SK-MEL-5 (cell line): ENCODE results near the gene ADAM21. TPM values are rescaled to one million over a fixed set of nuclear protein-coding genes. Genes with fewer than 3 reads are reported as not detected.
"Not testable (repeated sequence)": the region's sequence is repeated elsewhere in the genome, so short reads cannot be mapped to it uniquely, and the experiment has no call there.

Experiments used
- DNase-seq: peaks from one replicate; pipeline ENCODE4 v3.0.0-alpha.2; 2016; ENCODE audit warnings: low read depth, low spot score
- in situ Hi-C: cut with HindIII; loops from 2 replicates; pipeline ENCODE4 v1.10.0; 2016; ENCODE audit warnings: low sequenced_read_pairs, high pct_unique_total_duplicates, low pct_unique_long_range_greater_than_20kb
- polyA plus RNA-seq, 2 experiments: library from polyadenylated mRNA; depleted of rRNA; stranded (reverse); fragments of >200 nt; gene quantifications; 2 replicates each; pipeline ENCODE4 v1.2.3, GENCODE V29; 2015
- total RNA-seq: library from RNA; depleted of rRNA; stranded (reverse); fragments of >200 nt; shearing (Covaris generic); gene quantifications from 2 replicates; pipeline ENCODE4 v1.2.3, GENCODE V29; 2014; rRNA removed

Gene ADAM21
- total RNA-seq: not detected in 2 replicates
- 0.11 TPM in 1 of 2 replicates, not detected in the other for polyA plus RNA-seq (2015; cell fraction: cytosol; rRNA removed)
- not detected in 2 replicates for polyA plus RNA-seq (2015; cell fraction: nucleus; rRNA removed)

DNA sequence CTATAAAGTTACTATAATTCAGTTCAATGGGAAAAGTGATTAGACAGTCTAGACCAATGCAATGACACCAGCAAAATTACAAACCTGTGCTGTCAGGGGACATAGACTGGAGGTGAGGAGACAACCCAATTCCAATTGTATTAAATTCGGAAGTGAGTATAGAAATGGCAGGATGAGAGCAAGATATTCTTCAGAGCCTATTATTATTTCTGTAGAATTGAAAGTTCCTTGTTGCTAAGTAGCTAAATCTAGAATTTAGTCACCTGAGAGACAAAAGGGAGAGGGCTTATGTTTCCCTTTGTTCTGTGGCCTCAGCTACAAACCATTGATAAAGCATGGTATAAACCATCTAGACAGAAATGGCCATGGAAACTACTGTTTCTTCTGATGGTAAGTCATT, at the start of gene ADAM21:
TSS of gene ADAM21 (plus strand) at position 301 of the 400 bp plus-strand sequence. CDS start 5,326 bp downstream, outside the sequence.
- DNase-seq: no peak
- in situ Hi-C loops: no loop called here

- in situ Hi-C loops: not testable (repeated sequence)
Observed at GRCh38 chr14:70403335-70403734, 48.6 kb upstream of the ADAM21 start.

DNA sequence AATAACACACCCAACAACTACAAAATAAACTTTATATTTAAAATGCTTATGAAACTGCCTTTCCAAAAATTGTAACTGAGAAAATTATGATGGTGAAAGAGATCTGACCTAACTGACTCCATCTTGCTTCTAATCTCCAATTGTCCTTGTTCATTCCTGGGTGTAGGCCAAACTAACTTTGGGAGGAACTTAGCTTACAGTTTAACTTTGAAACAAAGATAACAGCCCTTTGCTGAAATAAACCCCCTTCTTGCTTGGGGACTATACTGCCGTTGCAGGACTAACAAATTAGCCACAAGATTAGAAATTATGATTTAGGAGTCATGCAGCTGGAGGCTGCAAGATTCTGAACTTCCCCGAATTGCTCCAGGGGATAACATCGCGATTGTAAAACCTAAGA, 45.8 kb upstream of the ADAM21 start:
- DNase-seq, in situ Hi-C loops: not testable (repeated sequence)

More at GRCh38 chr14:70403335-70403734, 48.6 kb upstream of the ADAM21 start:
- peak; percentile 4 for DNase-seq

GRCh38 chr14:70407621-70408020, 44.4 kb upstream of the ADAM21 start:
- in situ Hi-C loops: no loop called here
- no peak for DNase-seq

DNA sequence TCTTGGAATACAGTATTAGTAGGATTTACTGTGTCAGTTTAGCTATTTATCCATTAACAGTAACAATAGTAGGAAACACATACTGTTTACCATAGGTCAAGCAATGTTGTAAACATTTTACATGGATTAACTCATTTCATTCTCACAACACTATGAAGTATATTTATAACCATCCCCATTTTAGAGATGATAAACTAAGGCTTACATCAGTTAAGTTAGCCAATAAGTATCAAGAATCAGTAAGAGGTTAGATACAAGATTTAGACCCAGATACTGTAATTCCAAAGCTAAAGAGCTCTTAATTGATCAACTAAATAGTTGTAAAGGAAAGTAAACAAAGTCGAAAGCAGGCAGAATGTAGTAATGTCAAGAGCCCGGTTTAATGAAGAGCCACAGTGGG, 36.2 kb upstream of the ADAM21 start:
- no peak for DNase-seq
- in situ Hi-C loops: no loop called here

GRCh38 chr14:70416338-70416724, 35.6 kb upstream of the ADAM21 start:
- in situ Hi-C loops: no loop called here
- DNase-seq: peak; percentile 17

- in situ Hi-C loops: no loop called here
- DNase-seq: peak; percentile 78
Observed at GRCh38 chr14:70416725-70417349, 35.1 kb upstream of the ADAM21 start, which contains the start of gene SYNJ2BP. TSS of gene SYNJ2BP (minus strand) at chr14:70417090. CDS start at chr14:70416963, 127 bp downstream.

GRCh38 chr14:70419270-70419931, 32.6 kb upstream of the ADAM21 start:
- DNase-seq, in situ Hi-C loops: not testable (repeated sequence)

- DNase-seq: no peak
- in situ Hi-C loops: no loop called here
Observed at GRCh38 chr14:70422538-70422937, 29.4 kb upstream of the ADAM21 start.

GRCh38 chr14:70425354-70425753, 26.6 kb upstream of the ADAM21 start:
- no peak for DNase-seq
- in situ Hi-C loops: no loop called here

DNA sequence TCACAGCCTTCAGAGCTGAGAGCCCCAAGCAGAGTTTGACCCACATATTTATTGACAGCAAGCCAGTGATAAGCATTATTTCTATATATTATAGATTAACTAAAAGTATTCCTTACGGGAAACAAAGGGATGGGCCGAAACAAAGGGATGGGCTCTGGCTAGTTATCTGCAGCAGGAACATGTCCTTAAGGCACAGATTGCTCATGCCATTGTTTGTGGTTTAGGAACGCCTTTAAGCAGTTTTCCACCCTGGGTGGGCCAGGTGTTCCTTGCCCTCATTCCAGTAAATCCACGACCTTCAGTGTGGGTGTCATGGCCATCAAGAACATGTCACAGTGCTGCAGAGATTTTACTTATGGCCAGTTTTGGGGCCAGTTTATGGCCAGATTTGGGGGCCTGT, 25.4 kb upstream of the ADAM21 start:
- DNase-seq: not testable (repeated sequence)

GRCh38 chr14:70436867-70437266, 15.1 kb upstream of the ADAM21 start:
- in situ Hi-C loops: no loop called here
- no peak for DNase-seq

More for the DNA sequence above, 25.4 kb upstream of the ADAM21 start:
- in situ Hi-C loops: not testable (repeated sequence)

DNA sequence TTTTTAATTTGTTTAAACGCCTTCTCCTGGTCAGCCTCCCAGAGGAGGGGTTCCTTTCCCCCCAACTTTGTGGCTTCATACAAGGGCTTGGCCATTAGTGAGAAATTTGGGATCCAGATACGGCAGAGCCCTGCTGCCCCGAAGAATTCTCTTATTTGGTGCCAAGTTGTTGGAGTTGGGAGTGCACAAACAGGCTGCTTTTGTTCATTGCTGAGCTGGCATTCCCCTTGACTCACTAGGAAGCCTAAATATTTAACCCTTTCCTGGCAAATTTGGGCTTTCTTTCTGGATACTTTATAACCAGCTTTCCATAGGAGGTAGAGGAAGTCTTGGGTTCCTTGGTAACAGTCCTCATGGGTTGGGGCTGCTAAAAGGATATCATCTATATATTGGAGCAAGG, 10.3 kb upstream of the ADAM21 start:
- in situ Hi-C loops: no loop called here
- DNase-seq: no peak

DNA sequence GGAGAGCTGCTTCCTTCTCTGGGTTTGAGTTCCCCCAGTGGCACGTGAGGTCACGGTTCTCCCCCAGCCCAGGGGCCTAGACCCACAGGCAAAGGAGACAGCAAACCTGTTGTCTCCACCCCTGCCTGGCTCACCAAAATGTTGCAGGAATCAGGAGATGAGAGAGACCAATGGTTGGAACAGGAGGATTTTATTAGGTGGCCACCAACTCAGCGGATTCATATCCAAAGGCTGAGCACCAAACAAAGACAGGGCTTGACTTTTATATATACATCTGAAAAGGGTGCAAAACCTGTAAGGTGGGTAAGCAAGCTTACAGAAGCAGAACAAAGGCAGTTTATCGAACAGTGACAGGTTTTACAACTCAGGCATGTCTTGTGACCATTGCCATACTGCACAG, 9.2 kb upstream of the ADAM21 start:
- DNase-seq: no peak
- in situ Hi-C loops: no loop called here

- in situ Hi-C loops: no loop called here
- no peak for DNase-seq
Observed at GRCh38 chr14:70448633-70449340, 3.2 kb upstream of the ADAM21 start.

DNA sequence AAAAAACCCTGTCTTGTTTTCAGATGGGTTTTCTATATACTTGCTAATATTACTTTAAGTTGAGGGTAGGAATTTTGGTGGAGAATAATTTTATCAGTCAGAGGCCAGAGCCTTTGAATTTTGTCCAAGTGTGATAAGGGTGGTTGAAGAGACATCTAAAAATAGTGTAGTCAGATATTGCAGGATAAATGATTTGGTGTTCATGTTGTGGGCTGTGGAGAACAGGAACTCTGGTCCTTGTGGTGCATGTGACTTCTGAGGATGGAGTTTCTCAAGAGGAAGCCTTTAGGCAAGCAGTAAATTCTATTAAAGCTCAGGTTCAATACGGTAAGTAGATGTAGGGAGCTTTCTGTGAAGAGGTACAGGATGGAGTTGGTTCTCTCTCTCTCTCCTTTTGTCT, 2.8 kb downstream of the ADAM21 start:
- DNase-seq: no peak
- in situ Hi-C loops: no loop called here

DNA sequence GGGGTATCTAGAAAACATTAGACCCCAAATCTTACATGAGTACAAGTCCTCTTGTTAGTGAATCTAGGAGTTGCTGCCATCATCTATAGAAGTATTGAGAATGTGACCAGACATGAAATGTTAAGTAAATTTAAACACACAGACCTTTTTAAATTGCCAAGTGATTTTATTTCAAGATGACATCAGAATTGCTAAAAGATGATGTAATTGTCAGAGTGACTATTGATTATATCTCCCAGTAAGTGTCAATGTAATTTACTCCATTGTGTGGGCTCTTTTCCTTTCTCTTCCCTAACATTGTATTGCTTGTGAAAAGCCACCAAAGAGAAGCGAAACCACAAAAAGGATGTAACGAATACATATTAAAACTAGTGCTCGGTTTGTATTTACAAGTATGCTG, 16.8 kb downstream of the ADAM21 start:
- DNase-seq: no peak
- in situ Hi-C loops: no loop called here

GRCh38 chr14:70470863-70471563, 19.0 kb downstream of the ADAM21 start:
- in situ Hi-C loops: not testable (repeated sequence)

More at GRCh38 chr14:70470863-70471563, 19.0 kb downstream of the ADAM21 start:
- not testable (repeated sequence) for DNase-seq
